ENCODE data around the gene MAPK10.
"Not testable (repeated sequence)": the region's sequence is repeated elsewhere in the genome, so short reads cannot be mapped to it uniquely, and the experiment has no call there.

MAPK10 gene

DNA sequence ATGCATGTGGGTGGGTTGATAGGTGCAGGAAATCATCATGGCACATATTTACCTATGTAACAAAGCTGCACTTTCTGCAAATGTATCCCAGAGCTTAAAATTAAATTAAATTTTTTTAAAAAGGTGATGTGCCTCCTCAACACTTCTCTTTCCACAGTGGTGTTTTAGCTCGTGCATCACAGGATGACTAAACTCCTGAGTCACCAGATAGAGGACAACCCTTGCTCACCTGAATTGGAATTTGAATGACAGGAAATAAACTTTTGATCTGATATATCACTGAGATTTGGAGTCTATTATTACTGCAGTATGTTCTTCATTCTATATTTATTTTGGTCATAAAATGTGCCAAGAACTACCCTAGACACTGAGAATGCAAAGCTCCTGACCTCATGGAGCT is 185.3 kb downstream of the MAPK10 start:
- DNase-seq = no peak

DNA sequence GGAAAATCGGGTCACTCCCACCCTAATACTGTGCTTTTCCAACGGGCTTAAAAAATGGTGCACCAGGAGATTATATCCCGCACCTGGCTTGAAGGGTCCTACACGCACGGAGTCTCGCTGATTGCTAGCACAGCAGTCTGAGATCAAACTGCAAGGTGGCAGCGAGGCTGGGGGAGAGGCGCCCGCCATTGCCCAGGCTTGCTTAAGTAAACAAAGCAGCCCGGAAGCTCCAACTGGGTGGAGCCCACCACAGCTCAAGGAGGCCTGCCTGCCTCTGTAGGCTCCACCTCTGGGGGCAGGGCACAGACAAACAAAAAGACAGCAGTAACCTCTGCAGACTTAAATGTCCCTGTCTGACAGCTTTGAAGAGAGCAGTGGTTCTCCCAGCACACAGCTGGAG is 191.5 kb downstream of the MAPK10 start:
- not testable (repeated sequence) for DNase-seq

DNA sequence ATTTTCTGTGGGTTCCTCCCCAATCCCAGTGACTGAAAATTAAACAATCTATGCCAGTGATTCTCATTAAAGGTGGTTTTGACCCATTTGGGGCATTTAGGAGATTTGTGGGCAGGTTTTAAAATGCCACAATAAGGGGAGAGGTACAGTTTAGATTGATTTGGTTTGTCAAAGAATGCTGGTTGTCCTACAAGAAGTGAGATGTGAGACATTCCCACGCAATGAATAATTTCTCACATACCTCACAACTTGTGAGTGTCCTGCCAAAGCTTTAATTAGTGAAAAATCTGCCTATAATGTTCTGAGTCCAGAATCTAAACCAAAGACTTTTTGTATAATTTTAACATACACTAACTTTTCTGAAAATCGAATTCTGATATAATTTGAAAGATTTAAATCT is 199.4 kb downstream of the MAPK10 start:
- DNase-seq = no peak

DNA sequence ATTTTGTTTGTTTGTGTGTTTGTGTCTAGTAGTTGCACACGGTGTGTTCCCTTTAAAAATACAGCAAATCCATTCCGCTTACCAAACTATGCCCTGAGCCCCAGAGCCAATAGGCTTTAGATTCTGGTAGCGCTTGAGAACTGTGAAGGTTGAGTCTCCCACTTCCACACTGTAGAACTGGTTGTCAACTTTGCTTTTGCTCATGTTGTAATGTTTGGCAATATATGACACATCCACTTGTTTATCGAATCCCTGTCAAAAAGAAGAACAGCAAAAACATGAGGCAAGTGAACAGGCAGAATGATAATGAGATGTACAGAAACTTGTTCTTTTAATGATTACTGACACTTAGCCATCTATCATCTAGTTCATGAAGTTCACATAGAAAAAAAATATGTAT is 200.6 kb downstream of the MAPK10 start:
- no peak for DNase-seq

DNA sequence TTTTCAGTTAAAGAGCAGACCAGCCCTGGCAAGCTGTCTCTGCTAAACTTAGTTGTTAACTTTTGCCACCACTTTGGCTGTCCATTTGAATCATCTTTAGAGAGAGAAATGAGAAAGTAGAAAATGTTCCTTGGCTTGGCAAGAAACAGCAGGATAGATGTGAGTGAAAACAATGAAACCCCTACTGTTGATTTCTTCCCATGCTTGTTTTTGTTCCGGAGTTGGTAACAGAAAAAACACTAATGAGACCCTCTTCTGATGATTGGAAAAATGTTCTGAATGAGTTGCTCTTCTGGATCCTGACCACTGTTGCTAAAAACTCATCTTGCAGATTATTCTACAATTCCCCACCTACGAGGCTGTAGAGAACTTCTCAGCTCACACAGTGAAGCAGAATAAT is 203.3 kb downstream of the MAPK10 start:
- DNase-seq = no peak

DNA sequence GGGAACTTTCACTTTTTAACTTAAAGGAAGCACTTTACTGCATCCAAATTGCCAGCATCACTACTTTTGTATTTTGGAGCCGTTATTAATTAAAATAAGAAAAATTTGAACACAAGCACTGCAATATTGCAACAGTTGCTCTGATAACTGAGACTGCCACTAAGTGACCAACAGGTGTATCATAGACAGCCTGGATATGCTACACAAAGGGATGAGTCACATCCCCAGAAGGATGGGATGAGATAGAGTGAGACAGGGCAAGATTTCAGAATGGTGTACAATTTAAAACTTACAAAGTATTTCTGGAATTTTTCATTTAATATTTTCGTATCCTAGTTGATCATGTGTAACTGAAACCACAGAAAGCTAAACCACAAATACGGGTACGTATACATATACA is 204.1 kb downstream of the MAPK10 start:
- peak; percentile 3 for DNase-seq

DNA sequence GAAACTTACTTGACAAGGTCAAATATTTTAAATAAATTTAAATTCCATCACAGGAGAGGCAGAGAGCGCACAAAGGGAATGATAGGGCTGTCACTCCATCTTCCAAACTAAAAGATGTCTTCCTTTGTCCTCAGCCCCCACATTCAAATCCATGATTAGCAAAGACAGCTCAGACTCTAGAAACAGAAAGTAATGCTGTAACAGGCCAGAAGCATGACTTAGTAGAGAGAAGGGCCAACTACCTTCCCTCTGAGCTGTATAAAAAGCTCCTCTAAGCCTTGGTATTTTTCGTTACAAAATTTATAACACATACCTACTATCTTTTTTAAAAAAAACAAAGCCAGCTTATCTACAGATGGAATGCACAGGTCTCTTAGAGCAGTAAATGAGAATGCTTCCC is 207.4 kb downstream of the MAPK10 start:
- no peak for DNase-seq

DNA sequence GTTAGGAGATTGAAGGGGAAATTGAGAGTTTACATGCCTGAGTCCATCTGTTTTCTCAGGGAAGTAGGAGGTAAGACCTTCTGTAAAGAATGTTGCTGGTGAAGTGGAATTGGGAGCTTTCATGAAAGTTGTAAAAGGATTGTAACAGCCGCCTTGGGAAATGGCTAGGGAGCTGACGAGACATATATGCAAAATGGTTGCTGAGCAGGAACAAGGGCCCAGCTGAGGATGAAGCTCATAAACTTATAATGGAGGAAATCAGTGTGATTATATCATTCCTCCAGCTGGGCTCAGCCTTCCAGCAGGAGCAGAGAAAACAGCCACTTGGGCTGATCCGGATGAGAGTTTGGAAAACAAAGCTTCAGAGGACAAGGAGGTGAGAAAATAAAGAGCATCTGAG is 208.7 kb downstream of the MAPK10 start:
- DNase-seq = no peak

DNA sequence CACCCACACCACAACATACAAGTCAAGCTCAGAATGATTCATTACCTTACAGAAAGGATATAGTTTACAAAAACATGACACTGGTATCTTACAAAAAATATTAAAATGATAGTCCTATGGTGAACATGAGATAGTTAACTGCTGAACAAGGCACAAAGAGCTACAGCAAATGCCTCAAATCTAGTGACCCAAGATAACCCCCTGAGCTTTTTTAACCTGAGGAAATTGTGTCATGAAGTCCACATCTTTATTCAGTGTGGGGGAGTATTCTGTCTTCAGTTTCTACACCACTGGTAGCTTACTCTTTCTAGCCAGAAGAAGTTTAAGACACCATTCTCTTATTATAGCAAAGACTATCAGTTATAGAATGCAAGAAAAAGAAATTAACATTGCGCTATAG is 218.7 kb downstream of the MAPK10 start:
- DNase-seq = no peak

DNA sequence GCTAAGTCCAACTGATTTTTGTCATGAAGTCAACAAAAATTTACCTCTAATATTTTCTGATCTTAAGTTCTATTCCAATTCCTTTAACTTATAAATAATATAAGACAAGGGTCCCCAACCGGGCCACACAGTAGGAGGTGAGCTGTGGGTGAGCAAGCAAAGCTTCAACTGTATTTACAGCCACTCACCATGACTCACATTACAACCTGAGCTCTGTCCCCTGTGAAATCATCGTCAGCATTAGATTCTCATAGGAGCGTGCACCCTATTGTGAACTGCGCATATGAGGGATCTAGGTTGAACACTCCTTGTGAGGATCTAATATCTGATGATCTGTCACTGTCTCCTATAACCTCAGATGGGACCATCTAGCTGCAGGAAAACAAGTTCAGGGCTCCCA is 227.4 kb downstream of the MAPK10 start:
- no peak for DNase-seq

DNA sequence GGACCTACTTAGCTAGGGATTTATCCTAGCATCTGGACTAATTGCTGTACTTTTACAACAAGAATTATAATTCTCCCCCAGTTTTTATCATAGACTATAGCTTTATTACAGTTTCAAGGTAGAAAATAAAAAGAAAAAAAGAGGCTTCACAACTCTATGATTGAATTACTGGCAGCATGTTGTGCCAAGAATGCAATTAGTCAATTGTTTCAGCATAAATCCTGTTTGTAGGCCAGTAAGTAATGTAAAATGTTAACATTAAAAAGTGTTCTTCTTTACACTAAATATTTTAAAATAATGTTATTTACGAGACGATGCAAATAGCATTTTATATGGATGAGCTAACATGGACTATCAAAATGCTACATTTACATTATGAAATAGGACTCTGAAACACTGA is 228.4 kb downstream of the MAPK10 start:
- DNase-seq = no peak

DNA sequence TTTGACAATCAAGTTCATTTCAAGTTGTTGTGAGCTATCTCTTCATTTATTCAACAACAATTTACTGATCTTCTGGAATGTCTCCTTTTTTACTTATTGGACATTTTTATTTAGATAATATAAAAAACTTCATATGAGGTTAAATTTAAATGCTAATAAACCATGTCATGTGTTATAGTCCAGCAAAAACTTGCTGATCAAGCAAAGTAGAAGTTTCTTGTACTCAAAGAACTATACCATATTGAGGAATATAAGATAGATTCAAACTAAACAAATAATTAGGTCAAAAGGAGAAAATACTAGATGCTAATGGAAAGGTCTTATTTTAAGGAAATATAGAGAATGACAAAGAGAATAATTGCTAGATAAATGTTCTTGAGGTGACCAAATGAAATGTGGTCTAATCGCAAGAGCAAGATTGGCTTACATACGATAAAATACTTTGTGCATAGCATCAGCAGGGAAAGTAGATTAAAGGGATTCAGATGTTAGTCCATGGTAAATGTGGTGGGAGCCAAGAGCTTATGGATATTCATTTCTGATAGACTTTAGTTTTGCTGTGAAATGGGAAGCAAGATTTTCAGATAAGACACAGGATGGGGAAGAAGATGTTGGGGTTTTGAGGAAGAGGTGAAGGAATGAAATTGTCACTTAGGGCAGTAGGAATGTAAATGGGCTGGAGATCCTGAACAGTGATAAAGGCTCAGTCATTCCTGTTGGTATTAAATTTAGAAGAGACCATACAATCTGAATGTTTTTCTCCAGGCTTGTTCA is 229.5 kb downstream of the MAPK10 start:
- peak; percentile 1 for DNase-seq

DNA sequence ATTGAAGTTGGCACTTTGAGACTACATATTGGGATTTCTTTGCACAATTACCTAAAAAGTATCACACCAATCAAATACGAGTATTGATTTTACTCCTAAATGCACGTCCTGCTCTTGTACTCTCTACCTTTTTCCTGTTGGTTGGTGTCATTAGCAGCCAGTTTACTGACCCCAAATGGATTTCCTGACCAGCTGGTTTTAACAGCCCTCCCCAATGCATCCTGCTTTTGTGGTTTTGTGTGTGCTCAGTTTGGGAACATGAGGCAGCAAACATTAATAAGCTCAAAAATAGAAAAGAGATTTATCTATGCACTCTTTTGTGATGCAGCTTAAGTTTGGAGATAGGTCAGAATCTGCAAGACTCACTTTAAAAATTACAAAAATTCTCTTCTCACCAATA is 230.3 kb downstream of the MAPK10 start:
- DNase-seq = no peak

DNA sequence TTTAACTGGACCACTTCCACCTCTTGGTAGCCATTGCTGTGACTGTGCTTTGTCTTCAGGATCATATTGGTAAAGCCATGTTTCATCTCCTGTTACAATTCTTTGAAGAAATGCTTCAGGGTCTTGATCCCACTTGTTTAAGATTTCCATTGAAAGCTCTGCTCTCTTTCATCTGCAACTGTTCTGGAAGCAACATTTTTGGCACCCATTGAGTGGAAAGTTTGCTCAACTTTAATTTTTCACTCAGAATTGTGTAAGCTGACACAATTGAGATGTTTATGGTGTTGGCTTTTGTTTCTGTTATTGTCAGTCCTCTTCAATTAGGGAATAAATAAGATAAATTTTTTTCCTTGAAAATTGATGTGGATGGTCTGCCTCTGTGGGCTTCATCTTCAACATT is 237.4 kb downstream of the MAPK10 start:
- no peak for DNase-seq

DNA sequence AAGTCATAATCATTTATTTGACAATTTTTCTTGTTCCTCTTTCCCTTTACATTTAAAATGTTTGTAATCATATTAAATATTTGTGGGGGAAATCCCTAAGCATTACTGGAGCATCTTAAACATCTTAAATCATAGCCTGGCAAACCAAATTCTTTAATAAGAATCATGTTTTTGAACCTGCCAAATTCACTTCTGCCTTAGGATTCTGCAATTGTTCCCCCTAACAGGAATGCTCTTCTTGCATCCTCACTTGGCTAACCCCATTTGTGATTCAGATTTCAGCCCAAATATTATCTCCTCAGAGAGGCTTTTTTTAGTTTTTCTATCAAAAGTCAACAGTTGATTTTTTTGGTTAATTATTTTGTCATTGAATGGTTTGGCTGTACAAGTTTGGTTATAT is 241.1 kb downstream of the MAPK10 start:
- no peak for DNase-seq

DNA sequence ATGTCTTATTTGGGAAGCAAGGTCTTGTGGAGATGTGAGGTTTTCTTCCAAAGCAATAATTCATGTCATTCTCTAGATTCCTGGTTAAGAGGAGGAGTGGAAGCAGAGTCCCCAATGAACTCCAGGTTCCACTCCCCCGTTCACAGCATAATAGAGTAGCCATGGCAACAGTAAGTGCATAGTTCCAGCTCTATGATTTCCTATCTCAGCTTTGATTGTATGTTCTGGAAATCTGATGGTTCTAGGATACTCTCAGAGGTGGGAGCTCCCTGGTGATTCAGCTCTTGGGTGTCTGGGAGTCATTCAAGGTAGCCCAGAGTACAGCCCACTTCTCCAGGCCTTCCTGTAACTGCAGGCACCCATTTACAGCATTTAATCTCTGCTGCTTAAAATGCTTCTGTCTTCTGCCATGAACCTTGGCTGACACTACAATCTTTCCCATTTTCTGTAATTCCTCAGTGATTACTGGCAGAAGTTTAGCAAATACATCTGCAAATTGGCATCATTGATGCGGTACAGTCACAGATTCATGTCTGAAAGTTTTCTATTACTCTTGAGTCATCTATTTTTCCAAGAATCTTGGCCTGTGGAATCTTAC is 242.0 kb downstream of the MAPK10 start:
- DNase-seq = peak; percentile 47

DNA sequence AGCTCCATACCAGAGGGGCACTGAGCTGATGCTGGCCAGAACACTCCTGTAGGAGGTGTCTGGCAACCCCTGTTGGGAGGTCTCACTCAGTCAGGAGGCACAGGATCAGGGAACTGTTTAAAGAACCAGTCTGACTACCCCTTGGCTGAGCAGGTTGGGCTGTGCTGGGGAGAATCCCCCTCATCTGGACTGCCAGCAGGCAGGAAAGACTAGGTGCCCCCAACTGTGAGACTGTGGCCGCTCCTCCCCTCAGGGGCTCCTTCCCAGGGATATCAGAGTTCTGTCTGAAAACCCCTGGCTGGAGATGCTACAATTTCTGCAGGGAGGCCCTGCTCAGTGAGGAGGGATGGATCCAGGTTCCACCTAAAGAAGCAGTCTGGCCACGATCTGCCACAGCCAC is 245.3 kb downstream of the MAPK10 start:
- no peak for DNase-seq

DNA sequence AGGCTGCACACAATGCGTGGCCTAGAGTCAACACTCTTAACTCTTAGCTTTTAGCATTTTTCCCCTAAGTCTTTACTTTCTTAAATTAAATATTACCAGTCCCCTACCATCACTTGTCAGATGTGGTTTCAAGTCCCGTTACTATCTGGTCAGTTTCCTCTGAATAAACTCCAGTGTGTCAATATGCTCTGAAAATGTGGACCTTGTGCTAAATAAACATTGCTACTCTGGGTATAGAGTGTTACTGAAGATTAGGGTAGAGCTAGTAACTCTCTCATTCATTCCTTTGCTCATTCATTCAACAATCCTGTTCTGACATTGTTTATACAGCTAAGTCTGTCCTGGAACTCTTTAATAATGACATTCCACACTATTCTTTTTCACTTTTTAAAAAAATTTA is 251.0 kb downstream of the MAPK10 start:
- DNase-seq = no peak

DNA sequence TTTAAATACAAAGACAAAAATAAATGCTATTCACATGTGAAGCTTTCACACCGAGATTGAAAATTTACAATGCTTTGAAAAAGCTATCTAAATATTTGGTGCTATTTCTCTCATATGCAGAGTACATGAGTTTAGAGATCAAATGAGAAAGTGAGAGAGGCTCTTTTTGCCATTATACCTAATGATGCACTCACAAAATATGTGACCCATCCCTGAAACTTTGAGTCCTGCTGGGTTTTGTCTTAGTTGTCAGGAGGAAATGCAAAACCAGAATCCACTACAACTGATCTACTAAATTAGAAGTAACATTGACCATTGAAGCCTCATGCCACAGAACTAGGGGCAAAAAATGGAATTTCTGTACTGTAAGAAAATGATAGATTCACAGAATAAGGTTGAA is 251.7 kb downstream of the MAPK10 start:
- peak; percentile 20 for DNase-seq

DNA sequence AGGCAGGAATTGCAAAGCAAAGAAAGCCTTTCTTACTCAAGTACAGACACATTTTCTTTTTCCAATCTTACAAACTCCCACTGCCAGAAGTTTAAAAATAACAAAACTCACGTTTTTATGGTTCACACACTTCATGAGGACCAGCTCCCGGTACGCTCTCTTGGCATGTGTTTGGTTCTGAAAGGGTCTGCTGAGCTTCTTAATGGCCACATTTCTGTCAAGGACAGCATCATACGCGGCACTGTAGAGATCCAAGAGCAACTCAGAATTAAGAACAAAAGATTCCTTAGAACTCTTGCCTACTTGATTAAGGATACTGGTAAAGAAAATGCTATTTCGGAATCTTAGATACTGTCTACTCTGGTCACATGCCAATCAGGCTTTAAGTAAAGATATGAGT is 252.7 kb downstream of the MAPK10 start:
- DNase-seq = no peak

DNA sequence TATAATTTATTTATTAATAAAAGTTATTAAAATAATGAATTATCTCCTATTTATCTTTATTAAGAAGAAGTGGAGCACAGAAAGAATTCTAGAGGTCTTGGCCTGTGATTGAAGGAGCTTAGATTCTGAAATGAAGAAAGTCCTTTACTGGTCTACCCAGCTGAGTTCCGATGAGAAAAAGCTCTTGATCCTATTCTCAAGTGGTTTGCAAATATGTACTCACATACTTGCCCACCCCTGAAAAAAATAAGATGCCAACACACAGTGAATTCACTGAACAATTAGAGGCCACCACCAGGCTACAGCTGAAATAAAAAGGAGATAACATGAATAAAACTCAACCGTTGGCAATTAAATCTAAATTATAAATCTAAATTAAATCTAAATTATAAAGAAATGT is 253.4 kb downstream of the MAPK10 start:
- no peak for DNase-seq

DNA sequence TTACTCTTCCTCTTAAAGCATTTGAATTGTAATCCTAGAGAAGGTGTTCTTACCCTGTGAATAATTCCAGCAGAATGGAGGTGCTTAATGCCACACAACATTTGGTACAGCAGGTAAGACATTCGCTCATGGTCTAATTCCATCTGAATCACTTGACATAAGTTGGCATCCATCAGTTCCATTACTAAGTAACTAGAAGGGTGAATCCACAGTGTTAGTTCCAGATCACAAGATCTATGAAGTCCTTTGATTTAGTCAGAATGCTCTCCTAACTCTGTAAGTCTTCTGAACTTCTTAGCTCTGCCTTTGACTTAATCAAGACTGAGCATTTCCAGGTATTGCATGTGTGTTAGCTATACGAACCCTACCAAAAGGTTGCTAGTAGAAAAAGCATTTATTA is 258.0 kb downstream of the MAPK10 start:
- no peak for DNase-seq

DNA sequence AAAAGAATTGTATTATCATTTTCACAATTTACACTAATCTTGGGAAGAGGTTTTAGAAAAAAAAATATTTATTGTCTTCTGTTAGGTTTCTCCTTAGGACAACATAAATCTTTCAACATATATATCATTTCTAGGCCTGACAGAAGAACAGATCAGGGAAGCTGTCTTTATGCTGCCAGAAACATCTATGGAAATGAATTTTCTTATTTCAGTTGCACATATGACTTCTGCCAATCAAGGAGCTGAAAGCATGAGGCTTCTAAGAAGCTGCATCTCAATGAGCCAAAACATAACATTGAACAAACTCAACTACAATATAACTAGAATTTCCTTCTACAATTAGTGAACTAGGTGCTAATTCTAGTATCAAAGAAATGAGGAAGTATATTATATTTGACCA is 258.4 kb downstream of the MAPK10 start:
- DNase-seq = no peak

DNA sequence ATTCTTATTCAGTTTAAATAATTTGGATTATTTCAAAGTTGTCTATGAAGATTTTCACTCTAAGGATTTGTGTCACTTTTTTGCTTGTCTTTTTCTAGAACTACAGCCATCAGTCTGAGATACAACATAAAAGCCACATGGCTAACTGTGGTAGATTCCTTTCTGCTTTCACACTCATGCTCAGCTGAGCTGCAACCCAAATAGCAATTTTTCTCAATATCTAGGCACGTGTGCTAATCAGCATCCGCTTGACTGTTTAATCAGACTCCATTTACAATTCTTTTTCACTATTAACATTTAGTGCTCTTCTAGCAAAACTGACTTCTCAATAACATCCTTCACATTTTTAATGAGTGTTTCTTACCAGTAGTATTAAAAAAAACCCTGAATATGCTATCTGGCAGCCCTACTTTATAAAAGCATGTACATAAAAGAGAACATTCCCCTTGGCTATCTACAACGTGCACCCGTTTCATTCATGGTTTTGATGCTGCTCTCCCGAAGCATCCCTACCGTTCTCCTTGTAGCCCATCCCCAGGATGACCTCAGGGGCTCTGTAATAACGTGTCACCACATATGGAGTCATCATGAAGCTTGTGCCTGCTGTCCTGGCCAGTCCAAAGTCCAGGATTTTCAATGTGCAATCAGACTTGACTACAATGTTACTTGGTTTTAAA is 259.2 kb downstream of the MAPK10 start:
- no peak for DNase-seq

DNA sequence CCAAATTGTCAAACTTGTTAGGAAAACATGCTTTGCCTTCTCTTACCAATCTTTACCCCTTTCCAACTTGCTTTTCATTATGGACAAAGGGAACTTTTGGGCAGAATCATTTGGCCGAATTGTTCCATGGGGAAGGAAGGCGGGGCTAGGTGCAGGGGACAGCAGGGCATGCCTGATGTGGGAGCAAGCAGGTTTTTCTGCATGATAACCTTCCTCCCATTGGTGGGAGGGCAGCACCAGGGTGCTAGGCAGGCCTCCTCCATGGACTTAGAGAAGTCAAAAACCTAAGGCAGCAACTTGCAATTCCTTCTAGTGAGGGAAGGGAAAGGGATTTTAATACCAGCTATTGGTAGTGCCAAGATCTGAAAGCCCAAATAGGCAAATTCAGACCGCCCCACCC is 260.5 kb downstream of the MAPK10 start:
- DNase-seq = no peak
